K562 (cell line): ENCODE data around the gene CDCA4. TPM values are rescaled to one million over a fixed set of nuclear protein-coding genes. Genes with fewer than 3 reads are reported as not detected.

Experiments used
- ATAC-seq: fragments of 200-7000 bp; cut with Tn5 transposase; 3 replicates; pipeline ENCODE4 v1.9.1; 2020; ENCODE audit warnings: moderate library complexity
- BruUV-seq: library from RNA; stranded (reverse); fragments of 400-500 nt; replicated peaks from 2 replicates; lab custom pipeline; 2021; lab: Mats Ljungman, UMichigan
- CTCF ChIA-PET: fragments of 300-600 bp; formaldehyde crosslinking; extraction: SDS; loops from one replicate; lab custom pipeline; 2021; ENCODE audit warnings: low intra/inter-chr PET ratio; lab: Yijun Ruan, JAX
- POLR2A ChIA-PET: fragments of 300-600, 350-650 bp; sonication (Branson Sonifier 250); formaldehyde crosslinking; extraction: SDS; loops from one replicate; lab custom pipeline; 2021; ENCODE audit warnings: antibody characterized with exemption, inconsistent platforms; lab: Yijun Ruan, JAX
- DNase-seq, 4 experiments: peaks; one replicate each; pipeline versions ENCODE4 v3.0.0 to v3.0.0-alpha.2; 2011 to 2018; ENCODE audit warnings: low spot score in 3 of 4, mixed read lengths in 3 of 4; ENCODE audit errors: extremely low read depth in 1 of 4
- FAIRE-seq: peaks from 2 replicates; lab custom pipeline; 2011; peaks lifted over from hg19 to GRCh38; lab: Jason Lieb, UNC
- H2AFZ ChIP-seq: 2 replicates; pipeline ENCODE4 v1.6.0; 2011; ENCODE audit warnings: low read depth, low read length, control low read depth, inconsistent platforms
- H3K27ac ChIP-seq: fragments of 200-600 bp; 3 replicates; pipeline ENCODE4 v1.8.0; 2011; ENCODE audit warnings: low read depth, mild to moderate bottlenecking, control low read depth, inconsistent platforms, low read length, moderate library complexity, mixed read lengths; ENCODE audit errors: extremely low read depth
- H3K27me3 ChIP-seq, 2 experiments: fragments of 300-600 bp in 1 of 2; 2 replicates in 1 of 2; 3 replicates in 1 of 2; pipeline versions ENCODE4 v1.6.0 to v1.8.0; 2011; ENCODE audit warnings: inconsistent platforms in 2 of 2, low read length in 2 of 2, mild to moderate bottlenecking in 1 of 2, mixed read lengths in 1 of 2, moderate library complexity in 1 of 2; ENCODE audit not compliant: control insufficient read depth in 2 of 2, insufficient read depth in 2 of 2
- H3K36me3 ChIP-seq: fragments of 300-600 bp; 3 replicates; pipeline ENCODE4 v1.8.0; 2011; ENCODE audit warnings: mild to moderate bottlenecking, low read length, inconsistent platforms; ENCODE audit not compliant: control insufficient read depth, insufficient read depth
- H3K4me1 ChIP-seq, 2 experiments: fragments of 200-600 bp in 1 of 2; replicated peaks in 1 of 2; 2 replicates in 1 of 2; 3 replicates in 1 of 2; pipeline versions ENCODE4 v1.5.1 to v1.8.0; 2011; ENCODE audit warnings: inconsistent platforms in 2 of 2, low read length in 2 of 2, mild to moderate bottlenecking in 1 of 2, mixed read lengths in 1 of 2, moderate library complexity in 1 of 2; ENCODE audit not compliant: control insufficient read depth in 2 of 2, insufficient read depth in 2 of 2
- H3K4me2 ChIP-seq: 2 replicates; pipeline ENCODE4 v1.6.1; 2011; ENCODE audit warnings: low read length, control low read depth, inconsistent platforms, mixed read lengths; ENCODE audit not compliant: insufficient read depth
- H3K4me3 ChIP-seq: fragments of 200-600 bp; sonication (generic), shearing (Covaris generic); 2 replicates; pipeline ENCODE4 v1.5.1; 2016; ENCODE audit warnings: control low read depth, inconsistent platforms
- H3K79me2 ChIP-seq: fragments of 200-600 bp; 3 replicates; pipeline ENCODE4 v1.8.0; 2011; ENCODE audit warnings: low read length, inconsistent platforms; ENCODE audit not compliant: control insufficient read depth, insufficient read depth
- H3K9ac ChIP-seq, 2 experiments: 2 replicates each; pipeline versions ENCODE4 v1.6.0 to v1.6.1; 2011; ENCODE audit warnings: low read depth in 2 of 2, low read length in 2 of 2, control low read depth in 1 of 2, inconsistent platforms in 1 of 2, mild to moderate bottlenecking in 1 of 2, mixed read lengths in 1 of 2; ENCODE audit not compliant: insufficient read depth in 1 of 2
- H3K9me1 ChIP-seq: one replicate; pipeline ENCODE4 v1.6.0; 2011; ENCODE audit warnings: inconsistent platforms, mild to moderate bottlenecking, low read length, moderate library complexity; ENCODE audit not compliant: control insufficient read depth, insufficient read depth
- H3K9me3 ChIP-seq: replicated peaks from 2 replicates; pipeline ENCODE4 v1.5.1; 2011; ENCODE audit warnings: low read depth, low read length, inconsistent platforms; ENCODE audit not compliant: control insufficient read depth, insufficient read depth
- H4K20me1 ChIP-seq: replicated peaks from 2 replicates; pipeline ENCODE4 v1.6.1; 2011; ENCODE audit warnings: low read length, inconsistent platforms, mixed read lengths; ENCODE audit not compliant: control insufficient read depth, insufficient read depth
- CSDE1 ChIP-seq, 2 experiments: fragments of 450-650 bp; IDR thresholded peaks; 2 replicates each; pipeline ENCODE4 v1.6.1; 2016; ENCODE audit warnings: mild to moderate bottlenecking in 1 of 2
- FOXA1 ChIP-seq: fragments of 450-650 bp; IDR thresholded peaks from 2 replicates; pipeline ENCODE4 v1.6.1; 2016; ENCODE audit warnings: mild to moderate bottlenecking, borderline replicate concordance
- GABPB1 ChIP-seq: sonication (generic); formaldehyde crosslinking; IDR thresholded peaks from 2 replicates; pipeline ENCODE4 v1.8.0; 2022; ENCODE audit warnings: mild to moderate bottlenecking, missing genetic modification reagents
- KDM1A ChIP-seq, 2 experiments: fragments of 450-650 bp; IDR thresholded peaks; 2 replicates each; pipeline ENCODE4 v1.6.1; 2016; ENCODE audit warnings: mild to moderate bottlenecking in 2 of 2
- MBD1 ChIP-seq: fragments of 250-450 bp; sonication (Bioruptor Pico); IDR thresholded peaks from 2 replicates; pipeline ENCODE4 v1.8.0; 2022; ENCODE audit warnings: inconsistent platforms
- MXI1 ChIP-seq: IDR thresholded peaks from 2 replicates; pipeline ENCODE4 v1.6.1; 2011; ENCODE audit warnings: low read depth, mild to moderate bottlenecking, improper control_type of control experiment, low read length
- TCF3 ChIP-seq: sonication (generic); formaldehyde crosslinking; IDR thresholded peaks from 2 replicates; pipeline ENCODE4 v1.4.0; 2020; ENCODE audit warnings: mild to moderate bottlenecking, missing genetic modification reagents
- ZBTB43 ChIP-seq: sonication (generic); formaldehyde crosslinking; IDR thresholded peaks from 2 replicates; pipeline ENCODE4 v1.8.0; 2023; ENCODE audit warnings: mild to moderate bottlenecking, missing genetic modification reagents
- ZNF324 ChIP-seq: fragments of 250-450 bp; sonication (Bioruptor Pico); IDR thresholded peaks from 2 replicates; pipeline ENCODE4 v1.4.0; 2020; ENCODE audit warnings: mild to moderate bottlenecking
- WGBS: fragments of 100-300 bp; shearing (Covaris generic); methylation state at CpG from one replicate; pipeline ENCODE4 v1.1.6; 2016; ENCODE audit warnings: low coverage, mixed read lengths; ENCODE audit not compliant: insufficient coverage; ENCODE audit errors: missing lambda C conversion rate; 5-methylcytosine and 5-hydroxymethylcytosine counted together
- in situ Hi-C: fragments of 300-500 bp; cut with MboI; formaldehyde crosslinking; loops from 4 replicates; pipeline ENCODE4 v1.15.0; 2018; ENCODE audit warnings: inconsistent platforms, mixed read lengths
- intact Hi-C: fragments of 100-400 bp; cut with micrococcal nuclease; formaldehyde crosslinking; loops from 2 replicates; pipeline ENCODE4 v1.14.2; 2022
- polyA plus RNA-seq, 8 experiments: library from polyadenylated mRNA; depleted of rRNA in 4 of 8; stranded (reverse) in 5 of 8; unstranded in 3 of 8; fragments of >200 nt; fragmentation: Nextera tagmentation in 2 of 8; fragmentation: Illumina TruSeq in 1 of 8; extraction: Ambion mirVana in 2 of 8; extraction: Trizol in 1 of 8; gene quantifications; 2 replicates each; pipeline versions ENCODE4 v1.2.1 to v1.2.3, GENCODE V29; 2011 to 2014; ENCODE audit warnings: inconsistent platforms in 1 of 8, missing spikeins in 1 of 8
- total RNA-seq, 7 experiments: library from RNA; depleted of rRNA in 6 of 7; stranded (reverse); fragments of >200 nt in 6 of 7; fragmentation: Illumina TruSeq in 2 of 7; extraction: Trizol in 2 of 7; gene quantifications; 2 replicates each; pipeline versions ENCODE4 v1.2.1 to v1.2.3, GENCODE V29; 2011 to 2021; ENCODE audit warnings: low replicate concordance in 1 of 7
- TF ChIP-seq, protein P1 (sequence below): fragments of 250-450 bp; sonication (Bioruptor Pico); IDR thresholded peaks from 2 replicates; pipeline ENCODE4 v1.9.0; 2021; ENCODE audit warnings: mild to moderate bottlenecking, inconsistent platforms
- TF ChIP-seq, protein P2 (sequence below): fragments of 250-450 bp; sonication (Bioruptor Pico); IDR thresholded peaks from 2 replicates; pipeline ENCODE4 v1.5.0; 2021; ENCODE audit warnings: mild to moderate bottlenecking, moderate library complexity

The CDCA4 gene
- total and polyA plus RNA-seq, 9 of the 15 experiments (the other 6 are each of a cell fraction or from before 2014, with no cell fraction given), result 6.6 to 44.2 (median 23.0) TPM

DNA sequence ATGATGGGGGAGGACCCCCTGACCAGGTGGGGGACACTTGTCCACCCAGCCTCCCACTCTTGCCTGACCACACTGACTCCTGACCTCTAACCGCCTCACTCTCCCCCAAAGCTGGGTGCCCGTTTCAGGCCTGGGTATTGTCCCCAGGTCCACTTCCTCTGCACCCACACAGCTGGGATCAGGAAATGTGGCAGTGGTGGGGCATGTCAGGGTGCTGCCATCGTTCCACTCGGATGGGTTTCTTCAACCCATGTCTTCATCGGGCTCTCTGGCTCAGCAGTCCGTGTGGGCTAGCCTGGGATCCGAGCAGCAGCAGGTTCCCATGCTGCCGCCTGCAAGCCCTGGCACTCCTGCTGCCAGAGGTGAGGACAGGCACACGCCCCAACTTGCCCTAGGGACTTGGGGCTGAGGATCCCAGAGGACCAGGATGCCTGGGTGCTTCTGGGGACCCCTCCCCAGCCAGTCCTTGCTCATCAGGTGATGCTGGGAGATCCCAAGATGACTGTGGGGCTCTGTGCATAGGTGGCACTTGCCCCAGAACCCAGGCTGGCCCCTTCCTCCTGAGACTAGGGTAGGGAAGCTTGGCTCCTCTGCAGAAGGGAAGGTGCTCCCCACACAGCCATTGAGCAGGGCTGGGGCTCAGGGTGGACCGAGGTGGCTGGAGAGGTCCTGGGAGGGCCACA is 38.2 kb downstream of the CDCA4 start:
- no peaks in the 10 kb centered on the region; the same call in 2 of the 3 replicates for H3K79me2 ChIP-seq
- no peak overlapping the region for H3K27ac ChIP-seq
- no peaks in the 10 kb centered on the region for H3K36me3 ChIP-seq
- FAIRE-seq, result no peak
- intact Hi-C loops, result no loop called here
- ChIA-PET CTCF (no interaction called here), POLR2A (interaction anchor here (0.8 kb wide), 1 partner anchor 10 kb away, joined by 4 read pairs; no protein-coding TSS in a partner anchor)
- H4K20me1 ChIP-seq, result no peaks in the 10 kb centered on the region; the same call in 1 of the 2 replicates
- no peaks in the 10 kb centered on the region for H3K9me1 ChIP-seq
- H3K4me1 ChIP-seq, result peaks cover 7 to 60% of the 10 kb centered on the region in 2 experiments; a peak in 4 of 5 replicates
- no peaks in the 10 kb centered on the region for H3K9me3 ChIP-seq
- in situ Hi-C loops, result no loop called here
- 35% methylated on average over 6 of the region's 10 CpGs for WGBS
- BruUV-seq, result no TSS peak
- H3K4me3 ChIP-seq, result no peak overlapping the region
- DNase-seq, result no peak
- no peak for ATAC-seq
- H3K27me3 ChIP-seq, result no peaks in the 10 kb centered on the region
- peak overlapping the region in 1 of 2 experiments; percentile 17; a peak in 1 of 4 replicates for H3K9ac ChIP-seq
- no peak overlapping the region for H2AFZ ChIP-seq
- TF ChIP-seq ZNF324 (CRISPR knock-in tag), result no peak
- TF ChIP-seq, protein P1, sequence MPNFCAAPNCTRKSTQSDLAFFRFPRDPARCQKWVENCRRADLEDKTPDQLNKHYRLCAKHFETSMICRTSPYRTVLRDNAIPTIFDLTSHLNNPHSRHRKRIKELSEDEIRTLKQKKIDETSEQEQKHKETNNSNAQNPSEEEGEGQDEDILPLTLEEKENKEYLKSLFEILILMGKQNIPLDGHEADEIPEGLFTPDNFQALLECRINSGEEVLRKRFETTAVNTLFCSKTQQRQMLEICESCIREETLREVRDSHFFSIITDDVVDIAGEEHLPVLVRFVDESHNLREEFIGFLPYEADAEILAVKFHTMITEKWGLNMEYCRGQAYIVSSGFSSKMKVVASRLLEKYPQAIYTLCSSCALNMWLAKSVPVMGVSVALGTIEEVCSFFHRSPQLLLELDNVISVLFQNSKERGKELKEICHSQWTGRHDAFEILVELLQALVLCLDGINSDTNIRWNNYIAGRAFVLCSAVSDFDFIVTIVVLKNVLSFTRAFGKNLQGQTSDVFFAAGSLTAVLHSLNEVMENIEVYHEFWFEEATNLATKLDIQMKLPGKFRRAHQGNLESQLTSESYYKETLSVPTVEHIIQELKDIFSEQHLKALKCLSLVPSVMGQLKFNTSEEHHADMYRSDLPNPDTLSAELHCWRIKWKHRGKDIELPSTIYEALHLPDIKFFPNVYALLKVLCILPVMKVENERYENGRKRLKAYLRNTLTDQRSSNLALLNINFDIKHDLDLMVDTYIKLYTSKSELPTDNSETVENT, result no peak
- no peak for TF ChIP-seq CSDE1 (IDR thresholded peaks at IDR 0.05)
- TF ChIP-seq, protein P2, sequence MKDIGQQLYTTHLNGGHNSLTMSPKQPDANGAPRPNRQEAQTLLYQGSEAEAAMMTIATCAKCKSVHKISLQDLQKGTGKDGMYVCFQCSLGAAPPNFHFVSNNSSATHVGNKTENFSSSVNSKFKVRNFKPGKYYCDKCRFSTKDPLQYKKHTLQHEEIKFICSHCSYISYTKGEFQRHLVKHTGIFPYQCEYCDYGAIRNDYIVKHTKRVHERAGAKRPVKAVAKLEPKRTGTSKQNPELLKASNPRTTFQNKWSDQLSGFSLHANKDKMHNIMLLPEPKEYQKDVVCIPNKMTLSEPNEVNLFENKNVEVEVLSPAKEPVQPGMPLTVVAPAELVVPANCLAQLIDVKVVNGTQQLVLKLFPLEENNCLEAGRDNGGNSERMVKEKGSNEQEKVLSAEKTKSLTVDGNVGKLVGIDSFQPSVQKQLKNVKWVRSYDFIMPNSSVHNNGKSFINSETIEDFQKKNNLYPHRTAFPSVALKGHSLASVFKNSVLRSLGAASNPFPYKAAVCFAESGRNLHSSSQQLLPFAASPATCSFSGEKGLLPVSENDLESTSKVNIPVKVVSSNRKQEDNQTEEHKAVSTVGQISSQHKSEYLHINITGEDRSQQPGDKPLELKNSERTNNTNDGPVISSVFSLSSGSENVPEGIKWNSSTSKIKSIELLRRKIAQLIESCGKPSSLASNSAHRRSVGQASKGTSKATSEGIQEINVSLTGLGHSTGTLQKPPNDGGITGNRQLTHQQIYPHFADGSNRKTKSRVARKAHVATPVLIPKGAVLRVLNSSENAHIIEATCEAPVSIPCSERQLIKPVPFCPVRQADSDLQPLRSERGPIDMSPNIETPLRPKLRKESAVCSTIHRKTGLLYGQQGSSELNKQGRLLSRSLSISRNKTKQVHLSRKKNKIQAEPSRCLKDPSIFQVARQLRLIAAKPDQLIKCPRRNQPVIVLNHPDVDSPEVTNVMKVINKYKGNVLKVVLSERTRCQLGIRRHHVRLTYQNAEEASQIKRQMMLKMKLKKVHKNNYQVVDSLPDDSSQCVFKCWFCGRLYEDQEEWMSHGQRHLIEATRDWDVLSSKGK (CRISPR knock-in tag), result no peak
- no peak for TF ChIP-seq FOXA1
- no peak for TF ChIP-seq ZBTB43 (CRISPR knock-in tag)
- no peak for TF ChIP-seq GABPB1 (CRISPR knock-in tag)
- no peak for TF ChIP-seq TCF3
- no peak for TF ChIP-seq MXI1
- TF ChIP-seq KDM1A (IDR thresholded peaks at IDR 0.05), result no peak
- no peak for TF ChIP-seq MBD1 (CRISPR knock-in tag)
- TF ChIP-seq, all 486 proteins: peak for 0
- no peak overlapping the region for H3K4me2 ChIP-seq
